ENCODE measurements around the gene SUCO.
"Not testable (repeated sequence)": the region's sequence is repeated elsewhere in the genome, so short reads cannot be mapped to it uniquely, and the experiment has no call there.

SUCO gene

GRCh38 chr1:172601046-172601630 is 68.2 kb downstream of the SUCO start:
- Histone ChIP-seq H3K36me3 (ENCODE audit: control insufficient read depth, insufficient read depth, low read length) (peaks cover 15% of the 10 kb centered on the region), H3K4me3 (ENCODE audit: low read length) (no peak overlapping the region), H3K4me1 (ENCODE audit: control insufficient read depth, insufficient read depth, low read length) (no peaks in the 10 kb centered on the region), H3K27ac (ENCODE audit: low read depth, low read length) (no peak overlapping the region), H3K27me3 (ENCODE audit: control insufficient read depth, insufficient read depth, low read length) (no peaks in the 10 kb centered on the region), H3K9ac (ENCODE audit: low read length) (no peak overlapping the region)

DNA sequence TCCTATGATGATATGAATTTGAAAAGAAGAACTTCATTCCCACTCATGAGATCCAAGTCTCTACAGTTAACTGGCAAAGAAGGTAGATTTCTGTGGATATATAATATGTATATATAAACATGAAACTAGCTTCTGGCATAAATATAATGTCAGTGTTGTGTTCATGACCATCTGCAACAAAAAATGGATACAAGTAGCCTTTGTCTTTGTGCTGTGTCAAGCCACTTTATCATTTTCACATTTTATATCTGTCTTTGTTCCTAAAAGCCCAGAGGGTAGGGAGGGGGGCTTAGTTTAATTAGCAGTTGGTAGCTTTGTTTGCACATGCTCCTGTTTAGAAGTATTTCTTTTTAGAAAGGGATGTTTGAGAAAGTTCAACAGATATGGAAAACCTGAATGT is 69.8 kb downstream of the SUCO start:
- Histone ChIP-seq H3K9ac (ENCODE audit: low read length) (no peak overlapping the region), H3K27ac (ENCODE audit: low read depth, low read length) (no peak overlapping the region), H3K27me3 (ENCODE audit: control insufficient read depth, insufficient read depth, low read length) (no peaks in the 10 kb centered on the region), H3K4me1 (ENCODE audit: control insufficient read depth, insufficient read depth, low read length) (no peaks in the 10 kb centered on the region), H3K4me3 (ENCODE audit: low read length) (no peak overlapping the region), H3K36me3 (ENCODE audit: control insufficient read depth, insufficient read depth, low read length) (peaks cover 10% of the 10 kb centered on the region)

GRCh38 chr1:172603816-172604215 is 70.9 kb downstream of the SUCO start:
- Histone ChIP-seq H3K9ac (ENCODE audit: low read length) (no peak overlapping the region), H3K27ac (ENCODE audit: low read depth, low read length) (no peak overlapping the region), H3K27me3 (ENCODE audit: control insufficient read depth, insufficient read depth, low read length) (no peaks in the 10 kb centered on the region), H3K36me3 (ENCODE audit: control insufficient read depth, insufficient read depth, low read length) (peaks cover 10% of the 10 kb centered on the region), H3K4me1 (ENCODE audit: control insufficient read depth, insufficient read depth, low read length) (no peaks in the 10 kb centered on the region), H3K4me3 (ENCODE audit: low read length) (no peak overlapping the region)

- Histone ChIP-seq H3K27ac (ENCODE audit: low read depth, low read length) (no peak overlapping the region), H3K4me3 (ENCODE audit: low read length) (no peak overlapping the region), H3K36me3 (ENCODE audit: control insufficient read depth, insufficient read depth, low read length) (peaks cover 10% of the 10 kb centered on the region), H3K4me1 (ENCODE audit: control insufficient read depth, insufficient read depth, low read length) (no peaks in the 10 kb centered on the region), H3K27me3 (ENCODE audit: control insufficient read depth, insufficient read depth, low read length) (no peaks in the 10 kb centered on the region), H3K9ac (ENCODE audit: low read length) (no peak overlapping the region)
These were observed 72.7 kb downstream of the SUCO start for GRCh38 chr1:172605641-172606040.

DNA sequence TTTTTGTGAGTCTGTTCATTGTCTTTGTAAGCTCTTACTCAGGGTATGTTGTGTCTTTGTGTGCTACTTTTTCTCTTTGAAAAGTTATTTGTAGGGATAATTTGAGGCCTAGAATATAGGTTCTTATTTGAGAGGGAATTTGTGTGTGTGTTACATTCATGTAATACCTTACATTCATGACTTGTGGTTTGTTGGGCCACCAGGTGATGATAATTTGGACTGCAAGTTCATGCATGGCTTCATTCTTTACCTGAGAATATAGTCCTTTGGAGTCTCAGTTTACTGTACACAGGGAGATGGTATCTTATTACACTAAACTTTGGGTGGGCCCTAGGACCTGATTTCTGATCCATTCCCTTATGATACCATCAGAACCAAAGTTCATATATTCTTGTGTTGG is 74.2 kb downstream of the SUCO start:
- H3K9ac ChIP-seq (ENCODE audit: low read length) = no peak overlapping the region
- H3K27ac ChIP-seq (ENCODE audit: low read depth, low read length) = no peak overlapping the region
- no peak overlapping the region for H3K4me3 ChIP-seq (ENCODE audit: low read length)
- no peaks in the 10 kb centered on the region for H3K4me1 ChIP-seq (ENCODE audit: control insufficient read depth, insufficient read depth, low read length)
- no peaks in the 10 kb centered on the region for H3K27me3 ChIP-seq (ENCODE audit: control insufficient read depth, insufficient read depth, low read length)
- peaks cover 3% of the 10 kb centered on the region for H3K36me3 ChIP-seq (ENCODE audit: control insufficient read depth, insufficient read depth, low read length)

- Histone ChIP-seq H3K9ac (ENCODE audit: low read length) (no peak overlapping the region), H3K4me3 (ENCODE audit: low read length) (no peak overlapping the region), H3K27me3 (ENCODE audit: control insufficient read depth, insufficient read depth, low read length) (no peaks in the 10 kb centered on the region), H3K4me1 (ENCODE audit: control insufficient read depth, insufficient read depth, low read length) (no peaks in the 10 kb centered on the region), H3K27ac (ENCODE audit: low read depth, low read length) (no peak overlapping the region), H3K36me3 (ENCODE audit: control insufficient read depth, insufficient read depth, low read length) (peaks cover 3% of the 10 kb centered on the region)
These were observed 75.2 kb downstream of the SUCO start for GRCh38 chr1:172608098-172608601.

DNA sequence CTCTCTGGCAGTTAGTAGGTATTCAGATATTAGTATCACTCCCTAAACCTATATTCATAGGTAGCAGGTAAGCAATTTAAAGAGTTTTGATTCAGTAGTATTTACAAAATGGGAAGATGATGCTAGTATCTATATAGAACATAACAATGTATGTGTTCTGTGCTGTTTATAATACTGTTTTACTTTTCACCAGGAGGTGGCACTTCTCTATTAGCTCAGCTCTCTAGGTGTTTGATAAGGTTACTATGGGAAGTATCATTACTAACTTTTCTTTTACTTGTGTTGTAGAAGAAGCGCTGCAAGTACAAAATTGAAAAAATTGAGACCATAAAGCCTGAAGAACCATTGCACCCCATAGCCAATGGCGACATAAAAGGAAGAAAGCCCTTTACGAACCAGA is 76.6 kb downstream of the SUCO start:
- no peak overlapping the region for H3K9ac ChIP-seq (ENCODE audit: low read length)
- H3K4me3 ChIP-seq (ENCODE audit: low read length) = no peak overlapping the region
- H3K27me3 ChIP-seq (ENCODE audit: control insufficient read depth, insufficient read depth, low read length) = no peaks in the 10 kb centered on the region
- H3K27ac ChIP-seq (ENCODE audit: low read depth, low read length) = no peak overlapping the region
- H3K4me1 ChIP-seq (ENCODE audit: control insufficient read depth, insufficient read depth, low read length) = no peaks in the 10 kb centered on the region
- H3K36me3 ChIP-seq (ENCODE audit: control insufficient read depth, insufficient read depth, low read length) = no peaks in the 10 kb centered on the region

GRCh38 chr1:172612478-172612877 is 79.5 kb downstream of the SUCO start:
- H3K27me3 ChIP-seq (ENCODE audit: control insufficient read depth, insufficient read depth, low read length) = no peaks in the 10 kb centered on the region
- no peaks in the 10 kb centered on the region for H3K4me1 ChIP-seq (ENCODE audit: control insufficient read depth, insufficient read depth, low read length)
- no peaks in the 10 kb centered on the region for H3K36me3 ChIP-seq (ENCODE audit: control insufficient read depth, insufficient read depth, low read length)
- no peak overlapping the region for H3K27ac ChIP-seq (ENCODE audit: low read depth, low read length)
- no peak overlapping the region for H3K4me3 ChIP-seq (ENCODE audit: low read length)
- H3K9ac ChIP-seq (ENCODE audit: low read length) = no peak overlapping the region

GRCh38 chr1:172613294-172613693 is 80.3 kb downstream of the SUCO start:
- Histone ChIP-seq H3K4me3 (ENCODE audit: low read length) (no peak overlapping the region), H3K27me3 (ENCODE audit: control insufficient read depth, insufficient read depth, low read length) (no peaks in the 10 kb centered on the region)

GRCh38 chr1:172616195-172616594 is 83.2 kb downstream of the SUCO start:
- no peak overlapping the region for H3K9ac ChIP-seq (ENCODE audit: low read length)
- no peaks in the 10 kb centered on the region for H3K27me3 ChIP-seq (ENCODE audit: control insufficient read depth, insufficient read depth, low read length)
- no peaks in the 10 kb centered on the region for H3K4me1 ChIP-seq (ENCODE audit: control insufficient read depth, insufficient read depth, low read length)
- no peak overlapping the region for H3K4me3 ChIP-seq (ENCODE audit: low read length)
- no peaks in the 10 kb centered on the region for H3K36me3 ChIP-seq (ENCODE audit: control insufficient read depth, insufficient read depth, low read length)
- no peak overlapping the region for H3K27ac ChIP-seq (ENCODE audit: low read depth, low read length)

More at GRCh38 chr1:172613294-172613693, 80.3 kb downstream of the SUCO start:
- Histone ChIP-seq H3K4me1 (ENCODE audit: control insufficient read depth, insufficient read depth, low read length) (no peaks in the 10 kb centered on the region), H3K9ac (ENCODE audit: low read length) (no peak overlapping the region), H3K36me3 (ENCODE audit: control insufficient read depth, insufficient read depth, low read length) (no peaks in the 10 kb centered on the region), H3K27ac (ENCODE audit: low read depth, low read length) (no peak overlapping the region)

DNA sequence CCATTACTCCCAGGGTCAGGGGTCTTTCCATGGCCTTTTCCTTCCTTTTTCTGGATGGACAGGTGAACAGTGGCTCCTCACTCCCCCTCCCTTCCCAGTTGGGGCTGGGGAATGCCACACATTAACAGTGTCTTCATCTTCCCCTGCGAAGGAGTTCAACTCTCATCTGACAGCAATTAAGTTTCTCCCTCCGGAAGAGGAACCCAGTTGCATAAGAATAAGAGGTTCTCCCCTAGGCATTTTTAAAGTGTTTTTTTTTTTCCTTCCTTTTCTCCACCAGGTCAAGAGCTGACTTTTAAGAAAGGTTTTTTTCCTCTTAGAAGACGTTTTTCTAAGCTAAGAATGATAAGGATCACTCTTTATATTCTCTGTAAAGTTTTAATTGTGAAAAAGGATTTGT is 83.7 kb downstream of the SUCO start:
- Histone ChIP-seq H3K36me3 (ENCODE audit: control insufficient read depth, insufficient read depth, low read length) (no peaks in the 10 kb centered on the region), H3K27ac (ENCODE audit: low read depth, low read length) (no peak overlapping the region), H3K27me3 (ENCODE audit: control insufficient read depth, insufficient read depth, low read length) (no peaks in the 10 kb centered on the region), H3K4me1 (ENCODE audit: control insufficient read depth, insufficient read depth, low read length) (no peaks in the 10 kb centered on the region), H3K4me3 (ENCODE audit: low read length) (no peak overlapping the region), H3K9ac (ENCODE audit: low read length) (no peak overlapping the region)

GRCh38 chr1:172620603-172621002 is 87.7 kb downstream of the SUCO start:
- not testable (repeated sequence) for H3K27ac ChIP-seq (ENCODE audit: low read depth, low read length); H3K36me3 ChIP-seq (ENCODE audit: control insufficient read depth, insufficient read depth, low read length); H3K4me1 ChIP-seq (ENCODE audit: control insufficient read depth, insufficient read depth, low read length); H3K9ac ChIP-seq (ENCODE audit: low read length); H3K27me3 ChIP-seq (ENCODE audit: control insufficient read depth, insufficient read depth, low read length); H3K4me3 ChIP-seq (ENCODE audit: low read length)

- Histone ChIP-seq H3K4me3 (ENCODE audit: low read length) (no peak overlapping the region), H3K36me3 (ENCODE audit: control insufficient read depth, insufficient read depth, low read length) (no peaks in the 10 kb centered on the region), H3K27ac (ENCODE audit: low read depth, low read length) (no peak overlapping the region), H3K9ac (ENCODE audit: low read length) (no peak overlapping the region), H3K27me3 (ENCODE audit: control insufficient read depth, insufficient read depth, low read length) (no peaks in the 10 kb centered on the region), H3K4me1 (ENCODE audit: control insufficient read depth, insufficient read depth, low read length) (no peaks in the 10 kb centered on the region)
These were observed 89.6 kb downstream of the SUCO start for GRCh38 chr1:172622541-172622940.
